ENCODE data around the gene ACOT7.

DNA sequence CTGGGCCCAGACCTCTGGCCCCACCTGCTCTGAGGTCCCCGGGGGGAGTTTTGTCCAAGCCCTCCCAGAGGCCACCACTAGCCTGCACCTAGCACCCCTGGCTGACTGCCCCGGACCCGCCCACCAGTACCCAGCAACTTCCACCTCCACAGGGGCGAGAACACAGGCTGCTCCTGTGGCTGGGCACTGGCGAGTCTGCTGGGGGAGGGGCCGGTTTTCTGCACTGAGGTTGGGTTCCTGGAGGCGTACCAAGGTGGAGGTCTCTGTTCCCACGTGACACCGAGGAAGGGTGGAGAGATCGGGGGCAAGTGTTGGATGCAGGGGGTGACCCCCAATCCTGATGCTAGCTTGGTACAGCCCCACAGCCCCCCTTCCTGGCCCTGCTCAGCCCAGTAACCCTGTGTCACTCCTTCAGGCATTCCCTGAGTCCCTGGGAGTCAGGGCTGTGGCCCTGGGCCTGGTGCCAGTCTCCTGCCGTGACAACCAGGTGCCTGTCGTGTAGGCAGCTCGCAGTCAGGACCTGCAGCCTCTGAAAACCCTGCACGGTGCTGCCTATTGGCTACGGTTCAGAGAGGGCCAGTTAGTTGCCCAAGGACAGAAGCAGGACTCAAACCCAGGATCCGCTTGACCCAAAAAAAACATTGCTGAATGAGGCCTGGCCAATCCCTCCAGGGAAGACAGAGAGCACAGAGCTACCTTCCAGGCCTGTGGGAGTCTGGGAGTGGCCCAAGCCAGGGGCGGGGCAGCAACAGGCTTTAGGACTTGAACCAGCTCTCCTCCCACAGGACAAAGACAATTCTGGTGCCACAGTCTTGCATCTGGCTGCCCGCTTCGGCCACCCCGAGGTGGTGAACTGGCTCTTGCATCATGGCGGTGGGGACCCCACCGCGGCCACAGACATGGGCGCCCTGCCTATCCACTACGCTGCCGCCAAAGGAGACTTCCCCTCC is 34.1 kb upstream of the ACOT7 start:
- no peak for TF ChIP-seq CTCF (IDR thresholded peaks at IDR 0.05; ENCODE audit: low read depth, low read length, poor library complexity, severe bottlenecking)
- no peak for TF ChIP-seq EZH2phosphoT487 (IDR thresholded peaks at IDR 0.05; ENCODE audit: borderline replicate concordance, low read length)
